ENCODE data around the gene FADS1. TPM values are rescaled to one million over a fixed set of nuclear protein-coding genes. Genes with fewer than 3 reads are reported as not detected.

Gene FADS1
- total and polyA plus RNA-seq, 2 experiments from 2014 or later = 74.9 to 119 TPM

DNA sequence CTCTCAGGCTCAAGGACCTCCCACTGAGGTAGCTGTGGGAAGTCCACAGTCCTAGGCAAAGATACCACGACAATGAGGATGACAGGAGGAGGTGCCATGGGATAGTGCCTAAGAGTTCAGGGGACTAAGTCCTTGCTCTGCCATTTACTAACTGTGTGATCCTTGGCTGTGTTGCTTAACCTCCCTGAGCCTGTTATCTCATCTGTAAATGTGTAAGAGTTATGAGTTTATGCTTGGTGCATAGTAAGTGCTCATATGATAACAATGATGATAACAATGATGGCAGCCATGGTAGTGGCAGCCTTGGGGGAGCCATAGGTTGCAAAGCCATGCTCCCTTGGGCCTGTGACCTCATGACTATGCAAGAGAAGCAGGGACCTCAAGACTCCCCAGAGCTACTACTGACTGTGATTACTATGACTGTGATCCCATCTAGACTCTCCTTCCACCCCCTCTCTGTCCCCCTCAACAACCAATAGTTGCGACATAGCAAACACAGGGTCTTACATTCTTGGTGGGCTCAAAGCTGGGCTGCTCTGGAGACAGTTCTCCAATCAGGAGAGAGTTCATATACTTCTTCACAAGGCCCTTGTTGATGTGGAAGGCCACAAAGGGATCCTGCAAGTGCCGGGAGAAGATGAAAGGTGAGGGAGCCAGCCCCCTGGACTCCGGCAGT is 3.9 kb downstream of the FADS1 start (continued):
- no peak for TF ChIP-seq STAT1 (IDR thresholded peaks at IDR 0.05; ENCODE audit: unreplicated experiment)
- TF ChIP-seq NANOG (IDR thresholded peaks at IDR 0.05; ENCODE audit: borderline replicate concordance) = no peak

DNA sequence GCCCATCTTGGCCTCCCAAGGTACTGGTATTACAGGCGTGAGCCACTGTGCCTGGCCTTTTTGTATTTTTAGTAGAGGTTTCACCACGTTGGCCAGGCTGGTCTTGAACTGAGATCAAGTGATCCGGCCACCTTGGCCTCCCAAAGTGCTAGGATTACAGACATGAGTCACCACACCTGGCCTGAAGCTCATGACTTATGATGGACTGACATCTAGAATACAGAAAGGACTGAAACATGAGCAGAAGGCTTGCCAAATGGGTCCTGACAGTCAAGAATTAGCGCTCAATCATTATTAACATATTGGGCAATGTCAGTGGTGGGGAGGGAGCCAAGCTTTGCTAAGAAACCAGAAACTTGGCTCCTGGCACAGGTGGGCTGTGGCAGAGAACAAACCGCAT is 5.0 kb downstream of the FADS1 start:
- Histone ChIP-seq H3K27ac (ENCODE audit: low read depth) (no peak overlapping the region), H3K4me3 (no peak overlapping the region), H3F3A (replicated peaks; ENCODE audit: low read depth) (peaks cover 9% of the 10 kb centered on the region), H3K27me3 (ENCODE audit: insufficient read depth) (no peaks in the 10 kb centered on the region), H2AFZ (no peak overlapping the region), H3K4me2 (no peak overlapping the region), H3K36me3 (ENCODE audit: insufficient read depth) (peaks cover 42% of the 10 kb centered on the region), H3K4me1 (ENCODE audit: insufficient read depth) (no peaks in the 10 kb centered on the region), H4K20me1 (replicated peaks; ENCODE audit: insufficient read depth) (peaks cover 7% of the 10 kb centered on the region), H3K9me2 (ENCODE audit: insufficient read depth) (peaks cover 5% of the 10 kb centered on the region; the same call in 1 of the 2 replicates), H3K79me2 (replicated peaks; ENCODE audit: insufficient read depth) (peaks cover 23% of the 10 kb centered on the region)
- H3K27me3 Mint-ChIP-seq (ENCODE audit: insufficient read depth, low read depth, poor library complexity) = peaks cover 18% of the 10 kb centered on the region
- no peaks in the 10 kb centered on the region; the same call in 2 of the 3 replicates for H3K9me3 Mint-ChIP-seq
- no peak overlapping the region for H3K27ac Mint-ChIP-seq
- ATAC-seq (no peak), DNase-seq (ENCODE audit: low spot score) (no peak)
- peaks cover 9% of the 10 kb centered on the region for H3K4me1 Mint-ChIP-seq
- H3K4me3 Mint-ChIP-seq = no peak overlapping the region
- peaks cover 81% of the 10 kb centered on the region for H3K36me3 Mint-ChIP-seq (ENCODE audit: low read depth)
- no peak for TF ChIP-seq NANOG (IDR thresholded peaks at IDR 0.05; ENCODE audit: borderline replicate concordance)
- TF ChIP-seq POLR2AphosphoS5 (IDR thresholded peaks at IDR 0.05; ENCODE audit: low read depth) = no peak
- TF ChIP-seq, protein P1, sequence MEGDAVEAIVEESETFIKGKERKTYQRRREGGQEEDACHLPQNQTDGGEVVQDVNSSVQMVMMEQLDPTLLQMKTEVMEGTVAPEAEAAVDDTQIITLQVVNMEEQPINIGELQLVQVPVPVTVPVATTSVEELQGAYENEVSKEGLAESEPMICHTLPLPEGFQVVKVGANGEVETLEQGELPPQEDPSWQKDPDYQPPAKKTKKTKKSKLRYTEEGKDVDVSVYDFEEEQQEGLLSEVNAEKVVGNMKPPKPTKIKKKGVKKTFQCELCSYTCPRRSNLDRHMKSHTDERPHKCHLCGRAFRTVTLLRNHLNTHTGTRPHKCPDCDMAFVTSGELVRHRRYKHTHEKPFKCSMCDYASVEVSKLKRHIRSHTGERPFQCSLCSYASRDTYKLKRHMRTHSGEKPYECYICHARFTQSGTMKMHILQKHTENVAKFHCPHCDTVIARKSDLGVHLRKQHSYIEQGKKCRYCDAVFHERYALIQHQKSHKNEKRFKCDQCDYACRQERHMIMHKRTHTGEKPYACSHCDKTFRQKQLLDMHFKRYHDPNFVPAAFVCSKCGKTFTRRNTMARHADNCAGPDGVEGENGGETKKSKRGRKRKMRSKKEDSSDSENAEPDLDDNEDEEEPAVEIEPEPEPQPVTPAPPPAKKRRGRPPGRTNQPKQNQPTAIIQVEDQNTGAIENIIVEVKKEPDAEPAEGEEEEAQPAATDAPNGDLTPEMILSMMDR (conservative IDR thresholded peaks at IDR 0.05; ENCODE audit: low read depth in 2 of 2) = no peak
- TF ChIP-seq, protein P2, sequence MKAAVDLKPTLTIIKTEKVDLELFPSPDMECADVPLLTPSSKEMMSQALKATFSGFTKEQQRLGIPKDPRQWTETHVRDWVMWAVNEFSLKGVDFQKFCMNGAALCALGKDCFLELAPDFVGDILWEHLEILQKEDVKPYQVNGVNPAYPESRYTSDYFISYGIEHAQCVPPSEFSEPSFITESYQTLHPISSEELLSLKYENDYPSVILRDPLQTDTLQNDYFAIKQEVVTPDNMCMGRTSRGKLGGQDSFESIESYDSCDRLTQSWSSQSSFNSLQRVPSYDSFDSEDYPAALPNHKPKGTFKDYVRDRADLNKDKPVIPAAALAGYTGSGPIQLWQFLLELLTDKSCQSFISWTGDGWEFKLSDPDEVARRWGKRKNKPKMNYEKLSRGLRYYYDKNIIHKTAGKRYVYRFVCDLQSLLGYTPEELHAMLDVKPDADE (IDR thresholded peaks at IDR 0.05) = no peak
- TF ChIP-seq JUNB (IDR thresholded peaks at IDR 0.05; ENCODE audit: unreplicated experiment) = no peak
- TF ChIP-seq ZNF331 (CRISPR knock-in tag; IDR thresholded peaks at IDR 0.05; ENCODE audit: low read depth) = no peak
- TF ChIP-seq, protein P3, sequence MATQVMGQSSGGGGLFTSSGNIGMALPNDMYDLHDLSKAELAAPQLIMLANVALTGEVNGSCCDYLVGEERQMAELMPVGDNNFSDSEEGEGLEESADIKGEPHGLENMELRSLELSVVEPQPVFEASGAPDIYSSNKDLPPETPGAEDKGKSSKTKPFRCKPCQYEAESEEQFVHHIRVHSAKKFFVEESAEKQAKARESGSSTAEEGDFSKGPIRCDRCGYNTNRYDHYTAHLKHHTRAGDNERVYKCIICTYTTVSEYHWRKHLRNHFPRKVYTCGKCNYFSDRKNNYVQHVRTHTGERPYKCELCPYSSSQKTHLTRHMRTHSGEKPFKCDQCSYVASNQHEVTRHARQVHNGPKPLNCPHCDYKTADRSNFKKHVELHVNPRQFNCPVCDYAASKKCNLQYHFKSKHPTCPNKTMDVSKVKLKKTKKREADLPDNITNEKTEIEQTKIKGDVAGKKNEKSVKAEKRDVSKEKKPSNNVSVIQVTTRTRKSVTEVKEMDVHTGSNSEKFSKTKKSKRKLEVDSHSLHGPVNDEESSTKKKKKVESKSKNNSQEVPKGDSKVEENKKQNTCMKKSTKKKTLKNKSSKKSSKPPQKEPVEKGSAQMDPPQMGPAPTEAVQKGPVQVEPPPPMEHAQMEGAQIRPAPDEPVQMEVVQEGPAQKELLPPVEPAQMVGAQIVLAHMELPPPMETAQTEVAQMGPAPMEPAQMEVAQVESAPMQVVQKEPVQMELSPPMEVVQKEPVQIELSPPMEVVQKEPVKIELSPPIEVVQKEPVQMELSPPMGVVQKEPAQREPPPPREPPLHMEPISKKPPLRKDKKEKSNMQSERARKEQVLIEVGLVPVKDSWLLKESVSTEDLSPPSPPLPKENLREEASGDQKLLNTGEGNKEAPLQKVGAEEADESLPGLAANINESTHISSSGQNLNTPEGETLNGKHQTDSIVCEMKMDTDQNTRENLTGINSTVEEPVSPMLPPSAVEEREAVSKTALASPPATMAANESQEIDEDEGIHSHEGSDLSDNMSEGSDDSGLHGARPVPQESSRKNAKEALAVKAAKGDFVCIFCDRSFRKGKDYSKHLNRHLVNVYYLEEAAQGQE (IDR thresholded peaks at IDR 0.05; ENCODE audit: unreplicated experiment) = no peak
- no peak for TF ChIP-seq STAT1 (IDR thresholded peaks at IDR 0.05; ENCODE audit: unreplicated experiment)
- TF ChIP-seq EZH2 (IDR thresholded peaks at IDR 0.05; ENCODE audit: low read depth, unreplicated experiment) = no peak
- no peak for TF ChIP-seq EZH2phosphoT487 (IDR thresholded peaks at IDR 0.05; ENCODE audit: unreplicated experiment)
- TF ChIP-seq, protein P4, sequence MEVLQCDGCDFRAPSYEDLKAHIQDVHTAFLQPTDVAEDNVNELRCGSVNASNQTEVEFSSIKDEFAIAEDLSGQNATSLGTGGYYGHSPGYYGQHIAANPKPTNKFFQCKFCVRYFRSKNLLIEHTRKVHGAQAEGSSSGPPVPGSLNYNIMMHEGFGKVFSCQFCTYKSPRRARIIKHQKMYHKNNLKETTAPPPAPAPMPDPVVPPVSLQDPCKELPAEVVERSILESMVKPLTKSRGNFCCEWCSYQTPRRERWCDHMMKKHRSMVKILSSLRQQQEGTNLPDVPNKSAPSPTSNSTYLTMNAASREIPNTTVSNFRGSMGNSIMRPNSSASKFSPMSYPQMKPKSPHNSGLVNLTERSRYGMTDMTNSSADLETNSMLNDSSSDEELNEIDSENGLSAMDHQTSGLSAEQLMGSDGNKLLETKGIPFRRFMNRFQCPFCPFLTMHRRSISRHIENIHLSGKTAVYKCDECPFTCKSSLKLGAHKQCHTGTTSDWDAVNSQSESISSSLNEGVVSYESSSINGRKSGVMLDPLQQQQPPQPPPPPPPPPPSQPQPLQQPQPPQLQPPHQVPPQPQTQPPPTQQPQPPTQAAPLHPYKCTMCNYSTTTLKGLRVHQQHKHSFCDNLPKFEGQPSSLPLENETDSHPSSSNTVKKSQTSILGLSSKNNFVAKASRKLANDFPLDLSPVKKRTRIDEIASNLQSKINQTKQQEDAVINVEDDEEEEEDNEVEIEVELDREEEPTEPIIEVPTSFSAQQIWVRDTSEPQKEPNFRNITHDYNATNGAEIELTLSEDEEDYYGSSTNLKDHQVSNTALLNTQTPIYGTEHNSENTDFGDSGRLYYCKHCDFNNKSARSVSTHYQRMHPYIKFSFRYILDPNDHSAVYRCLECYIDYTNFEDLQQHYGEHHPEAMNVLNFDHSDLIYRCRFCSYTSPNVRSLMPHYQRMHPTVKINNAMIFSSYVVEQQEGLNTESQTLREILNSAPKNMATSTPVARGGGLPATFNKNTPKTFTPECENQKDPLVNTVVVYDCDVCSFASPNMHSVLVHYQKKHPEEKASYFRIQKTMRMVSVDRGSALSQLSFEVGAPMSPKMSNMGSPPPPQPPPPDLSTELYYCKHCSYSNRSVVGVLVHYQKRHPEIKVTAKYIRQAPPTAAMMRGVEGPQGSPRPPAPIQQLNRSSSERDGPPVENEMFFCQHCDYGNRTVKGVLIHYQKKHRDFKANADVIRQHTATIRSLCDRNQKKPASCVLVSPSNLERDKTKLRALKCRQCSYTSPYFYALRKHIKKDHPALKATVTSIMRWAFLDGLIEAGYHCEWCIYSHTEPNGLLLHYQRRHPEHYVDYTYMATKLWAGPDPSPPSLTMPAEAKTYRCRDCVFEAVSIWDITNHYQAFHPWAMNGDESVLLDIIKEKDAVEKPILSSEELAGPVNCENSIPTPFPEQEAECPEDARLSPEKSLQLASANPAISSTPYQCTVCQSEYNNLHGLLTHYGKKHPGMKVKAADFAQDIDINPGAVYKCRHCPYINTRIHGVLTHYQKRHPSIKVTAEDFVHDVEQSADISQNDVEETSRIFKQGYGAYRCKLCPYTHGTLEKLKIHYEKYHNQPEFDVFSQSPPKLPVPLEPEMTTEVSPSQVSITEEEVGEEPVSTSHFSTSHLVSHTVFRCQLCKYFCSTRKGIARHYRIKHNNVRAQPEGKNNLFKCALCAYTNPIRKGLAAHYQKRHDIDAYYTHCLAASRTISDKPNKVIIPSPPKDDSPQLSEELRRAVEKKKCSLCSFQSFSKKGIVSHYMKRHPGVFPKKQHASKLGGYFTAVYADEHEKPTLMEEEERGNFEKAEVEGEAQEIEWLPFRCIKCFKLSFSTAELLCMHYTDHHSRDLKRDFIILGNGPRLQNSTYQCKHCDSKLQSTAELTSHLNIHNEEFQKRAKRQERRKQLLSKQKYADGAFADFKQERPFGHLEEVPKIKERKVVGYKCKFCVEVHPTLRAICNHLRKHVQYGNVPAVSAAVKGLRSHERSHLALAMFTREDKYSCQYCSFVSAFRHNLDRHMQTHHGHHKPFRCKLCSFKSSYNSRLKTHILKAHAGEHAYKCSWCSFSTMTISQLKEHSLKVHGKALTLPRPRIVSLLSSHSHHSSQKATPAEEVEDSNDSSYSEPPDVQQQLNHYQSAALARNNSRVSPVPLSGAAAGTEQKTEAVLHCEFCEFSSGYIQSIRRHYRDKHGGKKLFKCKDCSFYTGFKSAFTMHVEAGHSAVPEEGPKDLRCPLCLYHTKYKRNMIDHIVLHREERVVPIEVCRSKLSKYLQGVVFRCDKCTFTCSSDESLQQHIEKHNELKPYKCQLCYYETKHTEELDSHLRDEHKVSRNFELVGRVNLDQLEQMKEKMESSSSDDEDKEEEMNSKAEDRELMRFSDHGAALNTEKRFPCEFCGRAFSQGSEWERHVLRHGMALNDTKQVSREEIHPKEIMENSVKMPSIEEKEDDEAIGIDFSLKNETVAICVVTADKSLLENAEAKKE (CRISPR knock-in tag; IDR thresholded peaks at IDR 0.05) = no peak
- no peak for TF ChIP-seq ZNF114 (CRISPR knock-in tag; IDR thresholded peaks at IDR 0.05)
